Transverse colon (tissue), 4 donors: Measurements from ENCODE around the gene SCGB1A1. TPM values are rescaled to one million over a fixed set of nuclear protein-coding genes. Genes with fewer than 3 reads are reported as not detected.
A peak's percentile ranks its signal among the peaks of the same experiment; 100 is the strongest.

Experiments
- DNase-seq: peaks from one replicate; pipeline ENCODE4 v3.0.0-alpha.2; 2019
- H3K27ac ChIP-seq, 4 donors: fragments of 200-600 bp; sonication (generic); 2 replicates each; pipeline ENCODE4 v1.5.1; 2016 to 2018; ENCODE audit warnings: inconsistent platforms in 4 of 4
- H3K27me3 ChIP-seq: fragments of 200-600 bp; sonication (generic); 2 replicates; pipeline ENCODE4 v1.5.1; 2017; ENCODE audit warnings: inconsistent platforms
- H3K36me3 ChIP-seq, 4 donors: fragments of 200-600 bp; sonication (generic); 2 replicates each; pipeline ENCODE4 v1.5.1; 2017 to 2019; ENCODE audit warnings: inconsistent platforms in 4 of 4
- H3K4me1 ChIP-seq, 4 donors: fragments of 200-600 bp; sonication (generic); 2 replicates each; pipeline ENCODE4 v1.5.1; 2017 to 2020; ENCODE audit warnings: inconsistent platforms in 4 of 4
- H3K4me3 ChIP-seq, 4 donors: fragments of 200-600 bp; sonication (generic); 1 replicate in 1 of 4; 2 replicates in 3 of 4; pipeline versions ENCODE4 v1.5.1 to v1.6.1; 2017 to 2019; ENCODE audit warnings: inconsistent platforms in 4 of 4
- H3K9me3 ChIP-seq, 2 donors: fragments of 200-600 bp; sonication (generic); 2 replicates each; pipeline ENCODE4 v1.5.1; 2017 to 2019; ENCODE audit warnings: inconsistent platforms in 2 of 2
- EP300 ChIP-seq: sonication (generic); formaldehyde crosslinking; IDR thresholded peaks from one replicate; pipeline ENCODE4 v1.6.1; 2017; ENCODE audit warnings: antibody characterized with exemption, low read depth
- POLR2A ChIP-seq: fragments of 450-650 bp; IDR thresholded peaks from one replicate; pipeline ENCODE4 v1.6.1; 2016; ENCODE audit warnings: antibody characterized with exemption, mild to moderate bottlenecking, moderate library complexity
- POLR2AphosphoS5 ChIP-seq, 3 donors: sonication (generic); formaldehyde crosslinking; IDR thresholded peaks; one replicate each; pipeline ENCODE4 v1.6.1; 2016; ENCODE audit warnings: antibody characterized with exemption in 3 of 3
- WGBS, 2 donors: methylation state at CpG; one replicate each; pipeline ENCODE4 v1.1.5; 2018; ENCODE audit warnings: low coverage in 1 of 2; 5-methylcytosine and 5-hydroxymethylcytosine counted together
- in situ Hi-C, 4 donors: fragments of 200-750 bp; cut with MboI; loops; one replicate each; pipeline versions ENCODE4 v1.15.0 to v1.15.1; 2017; ENCODE audit warnings: low sequenced_read_pairs in 3 of 4, low pct_ligation_motif_present in 1 of 4, low pct_unique_long_range_greater_than_20kb in 1 of 4
- intact Hi-C: fragments of 100-400 bp; cut with DNase I; formaldehyde crosslinking; loops from one replicate; pipeline ENCODE4 v1.15.1; 2023; ENCODE audit warnings: low total_unique reads
- total RNA-seq, 4 donors: library from RNA; depleted of rRNA; stranded (reverse); fragments of >200 nt; gene quantifications; one replicate each; pipeline ENCODE4 v1.1.0, GENCODE V29; 2016
- TF ChIP-seq, protein P1 (sequence below), 5 experiments: fragments of 200-600 bp in 3 of 5; fragments of 450-650 bp in 2 of 5; sonication (generic) in 3 of 5; IDR thresholded peaks; 1 replicate in 2 of 5; 2 replicates in 3 of 5; pipeline ENCODE4 v1.5.1; 2016 to 2017; ENCODE audit warnings: antibody characterized with exemption in 5 of 5, inconsistent platforms in 3 of 5, mild to moderate bottlenecking in 2 of 5, moderate library complexity in 1 of 5

The SCGB1A1 gene
- total RNA-seq, 4 donors from 2014 or later, result not detected

DNA sequence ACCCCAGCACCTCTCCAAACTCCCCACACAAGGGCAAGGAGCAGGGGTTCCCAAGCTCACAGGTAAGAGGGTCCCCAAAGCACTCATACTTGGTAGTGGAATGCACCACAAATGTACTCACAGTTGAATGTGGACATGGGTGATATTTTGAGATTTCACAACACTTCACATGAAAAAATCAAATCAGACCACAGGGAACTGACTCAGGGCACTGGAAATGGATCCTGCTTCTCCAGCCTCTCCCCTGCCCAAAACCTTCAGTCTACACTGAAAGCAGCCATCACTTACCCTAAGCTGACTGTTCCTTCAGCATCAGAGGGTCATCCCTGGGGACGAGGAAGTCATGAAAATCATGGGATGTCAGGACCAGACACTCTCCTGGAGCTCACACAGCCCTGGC, 40.2 kb downstream of the SCGB1A1 start:
- Histone ChIP-seq H3K36me3 (no peaks in the 10 kb centered on the region), H3K27ac (peak overlapping the region; percentile 56 to 69 (median 63)), H3K9me3 (no peaks in the 10 kb centered on the region), H3K4me1 (peaks cover 9 to 39% (median 18%) of the 10 kb centered on the region in 4 donors), H3K27me3 (no peaks in the 10 kb centered on the region), H3K4me3 (no peak overlapping the region)
- WGBS, 2 donors, result 82% methylated on average over 1 of the region's 1 CpG; no CpG with 5 or more reads in 1 of the 2 donors
- TF ChIP-seq POLR2AphosphoS5 (IDR thresholded peaks at IDR 0.05), result no peak
- TF ChIP-seq EP300, result no peak
- TF ChIP-seq POLR2A, result no peak
- TF ChIP-seq, protein P1, sequence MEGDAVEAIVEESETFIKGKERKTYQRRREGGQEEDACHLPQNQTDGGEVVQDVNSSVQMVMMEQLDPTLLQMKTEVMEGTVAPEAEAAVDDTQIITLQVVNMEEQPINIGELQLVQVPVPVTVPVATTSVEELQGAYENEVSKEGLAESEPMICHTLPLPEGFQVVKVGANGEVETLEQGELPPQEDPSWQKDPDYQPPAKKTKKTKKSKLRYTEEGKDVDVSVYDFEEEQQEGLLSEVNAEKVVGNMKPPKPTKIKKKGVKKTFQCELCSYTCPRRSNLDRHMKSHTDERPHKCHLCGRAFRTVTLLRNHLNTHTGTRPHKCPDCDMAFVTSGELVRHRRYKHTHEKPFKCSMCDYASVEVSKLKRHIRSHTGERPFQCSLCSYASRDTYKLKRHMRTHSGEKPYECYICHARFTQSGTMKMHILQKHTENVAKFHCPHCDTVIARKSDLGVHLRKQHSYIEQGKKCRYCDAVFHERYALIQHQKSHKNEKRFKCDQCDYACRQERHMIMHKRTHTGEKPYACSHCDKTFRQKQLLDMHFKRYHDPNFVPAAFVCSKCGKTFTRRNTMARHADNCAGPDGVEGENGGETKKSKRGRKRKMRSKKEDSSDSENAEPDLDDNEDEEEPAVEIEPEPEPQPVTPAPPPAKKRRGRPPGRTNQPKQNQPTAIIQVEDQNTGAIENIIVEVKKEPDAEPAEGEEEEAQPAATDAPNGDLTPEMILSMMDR (IDR thresholded peaks at IDR 0.05), result no peak
- intact Hi-C loops (no loop called here), in situ Hi-C loops (no loop called here)
- no peak for DNase-seq

DNA sequence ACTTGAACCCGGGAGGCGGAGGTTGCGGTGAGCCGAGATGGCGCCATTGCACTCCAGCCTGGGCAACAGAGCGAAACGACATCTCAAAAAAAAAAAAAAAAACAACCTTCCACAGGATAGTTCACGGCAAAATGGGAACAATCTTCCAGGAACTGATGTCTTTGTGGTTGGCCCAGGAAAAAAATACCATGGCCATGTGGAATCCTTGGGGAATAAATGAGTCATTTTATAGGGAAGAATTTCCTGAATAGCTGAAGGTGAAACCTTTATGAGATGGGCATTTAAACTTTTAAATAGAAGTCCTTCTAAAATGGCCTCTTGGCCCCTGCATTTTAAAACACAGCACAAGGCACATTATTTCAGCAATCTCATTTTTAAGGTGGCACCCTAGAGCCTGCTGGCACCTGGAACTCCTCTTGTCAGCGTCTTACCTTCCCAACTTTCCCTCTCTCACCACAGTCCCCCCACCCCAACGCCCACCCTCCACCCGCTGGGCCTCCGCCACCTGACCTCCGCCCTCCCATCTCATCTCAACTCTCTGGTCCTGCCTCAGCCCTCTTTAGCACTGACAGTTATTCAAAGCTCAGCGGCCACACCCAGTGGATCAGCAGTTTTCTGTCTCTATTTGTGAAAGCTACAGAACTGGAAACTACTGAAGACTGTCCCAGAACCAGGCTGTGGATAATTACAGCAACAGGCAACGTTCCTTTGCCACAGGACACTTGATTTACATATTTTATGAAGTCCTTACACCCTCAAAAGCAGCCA, 43.1 kb downstream of the SCGB1A1 start:
- in situ Hi-C loops, result no loop called here
- 64 to 77% methylated on average over 10 to 15 of the region's 15 CpGs for WGBS, 2 donors

DNA sequence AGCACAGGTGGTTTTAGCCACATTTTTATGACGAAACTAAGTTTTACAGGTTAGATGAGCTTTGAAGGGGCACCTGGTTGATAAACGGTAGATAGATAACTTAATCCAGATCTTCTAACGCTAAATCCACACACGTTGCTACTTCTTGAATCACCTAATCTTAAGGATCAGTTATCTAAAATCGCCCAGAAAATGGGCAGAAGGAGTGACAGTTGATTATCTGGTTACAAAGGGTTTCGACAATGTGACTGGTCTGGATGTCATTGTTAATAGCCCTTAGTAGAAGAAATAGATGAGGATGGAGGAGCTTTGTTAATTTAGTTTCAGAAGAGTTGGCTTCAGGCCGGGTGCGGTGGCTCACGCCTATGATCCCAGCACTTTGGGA, 43.7 kb downstream of the SCGB1A1 start:
- TF ChIP-seq POLR2A (no peak), POLR2AphosphoS5 (IDR thresholded peaks at IDR 0.05) (no peak), EP300 (no peak)
- TF ChIP-seq, protein P1 (IDR thresholded peaks at IDR 0.05), result no peak
- H3K27ac ChIP-seq, result peak overlapping the region in 3 of 4 donors; percentile 52 to 70 (median 58)
- DNase-seq, result no peak
- no peaks in the 10 kb centered on the region for H3K9me3 ChIP-seq
- intact Hi-C loops, result no loop called here
- H3K27me3 ChIP-seq, result no peaks in the 10 kb centered on the region
- no peak overlapping the region for H3K4me3 ChIP-seq
- in situ Hi-C loops, result no loop called here
- H3K36me3 ChIP-seq, result no peaks in the 10 kb centered on the region
- 76 to 78% methylated on average over 7 to 9 of the region's 9 CpGs for WGBS, 2 donors
- peaks cover 9 to 32% (median 18%) of the 10 kb centered on the region in 4 donors for H3K4me1 ChIP-seq

More for the DNA sequence above, 43.1 kb downstream of the SCGB1A1 start:
- Histone ChIP-seq H3K27me3 (no peaks in the 10 kb centered on the region), H3K9me3 (no peaks in the 10 kb centered on the region), H3K4me3 (no peak overlapping the region), H3K36me3 (no peaks in the 10 kb centered on the region), H3K27ac (peak overlapping the region in 3 of 4 donors; percentile 52 to 70 (median 58)), H3K4me1 (peaks cover 9 to 38% (median 18%) of the 10 kb centered on the region in 4 donors)
- DNase-seq, result peak; percentile 45
- peak in 1 of 3 donors; percentile 21 for TF ChIP-seq POLR2AphosphoS5 (IDR thresholded peaks at IDR 0.05)
- no peak for TF ChIP-seq EP300
- intact Hi-C loops, result no loop called here

DNA sequence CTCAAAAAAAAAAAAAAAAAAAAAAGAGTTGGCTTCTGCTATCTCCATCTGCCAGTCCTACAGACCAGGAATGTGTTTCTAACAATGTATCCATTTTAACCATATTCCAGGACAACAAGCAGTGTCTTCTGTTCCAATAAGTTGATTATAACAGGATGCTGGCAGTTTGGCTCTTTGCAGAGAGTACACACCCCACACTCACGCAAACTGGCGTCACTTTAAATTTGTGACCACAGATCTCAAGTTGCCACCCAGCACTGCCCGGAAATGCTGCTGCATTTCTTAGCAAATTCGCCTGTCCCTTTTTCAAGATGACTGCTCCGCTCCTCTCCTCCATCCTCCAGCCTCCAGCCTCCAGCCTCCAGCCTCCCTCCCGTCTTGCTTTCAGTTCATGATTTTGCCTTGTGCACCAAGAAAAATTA, 44.3 kb downstream of the SCGB1A1 start:
- in situ Hi-C loops (no loop called here), intact Hi-C loops (no loop called here)
- DNase-seq, result no peak
- Histone ChIP-seq H3K4me1 (peaks cover 6 to 27% (median 15%) of the 10 kb centered on the region in 4 donors), H3K27me3 (no peaks in the 10 kb centered on the region), H3K9me3 (no peaks in the 10 kb centered on the region), H3K4me3 (no peak overlapping the region), H3K27ac (peak overlapping the region in 2 of 4 donors; percentile 58 to 70), H3K36me3 (no peaks in the 10 kb centered on the region)
- TF ChIP-seq POLR2AphosphoS5 (IDR thresholded peaks at IDR 0.05), result no peak
- TF ChIP-seq EP300, result no peak
- no peak for TF ChIP-seq POLR2A
- TF ChIP-seq, protein P1 (IDR thresholded peaks at IDR 0.05), result no peak
- WGBS, 2 donors, result 72 to 100% methylated on average over 1 to 6 of the region's 6 CpGs
